HG03045 (cell line): ENCODE results near the gene ASTN1.

Experiments used
- ATAC-seq: cut with Tn5 transposase; IDR thresholded peaks from one replicate; pipeline ENCODE4 v1.9.1; 2021; ENCODE audit warnings: mild to moderate bottlenecking, moderate library complexity; ENCODE audit not compliant: unreplicated experiment

Gene ASTN1

DNA sequence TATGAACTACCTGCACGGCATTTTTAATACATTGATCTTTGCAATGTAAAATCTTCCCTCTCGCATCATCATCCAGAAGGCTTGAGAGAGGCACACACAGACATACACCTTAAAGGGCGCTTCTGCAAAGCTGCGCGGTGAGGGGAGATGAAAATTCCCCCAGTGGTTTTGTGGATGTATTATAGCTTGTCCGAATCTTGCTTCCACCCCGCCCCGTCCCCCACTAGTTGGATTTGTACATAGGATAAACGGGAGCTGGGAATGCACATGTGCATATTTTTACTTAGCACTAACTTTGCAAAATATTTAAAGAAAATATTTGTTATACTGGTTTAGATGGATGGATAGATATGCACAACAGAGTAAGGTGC, 542 bp upstream of the ASTN1 start:
- no peak for ATAC-seq

DNA sequence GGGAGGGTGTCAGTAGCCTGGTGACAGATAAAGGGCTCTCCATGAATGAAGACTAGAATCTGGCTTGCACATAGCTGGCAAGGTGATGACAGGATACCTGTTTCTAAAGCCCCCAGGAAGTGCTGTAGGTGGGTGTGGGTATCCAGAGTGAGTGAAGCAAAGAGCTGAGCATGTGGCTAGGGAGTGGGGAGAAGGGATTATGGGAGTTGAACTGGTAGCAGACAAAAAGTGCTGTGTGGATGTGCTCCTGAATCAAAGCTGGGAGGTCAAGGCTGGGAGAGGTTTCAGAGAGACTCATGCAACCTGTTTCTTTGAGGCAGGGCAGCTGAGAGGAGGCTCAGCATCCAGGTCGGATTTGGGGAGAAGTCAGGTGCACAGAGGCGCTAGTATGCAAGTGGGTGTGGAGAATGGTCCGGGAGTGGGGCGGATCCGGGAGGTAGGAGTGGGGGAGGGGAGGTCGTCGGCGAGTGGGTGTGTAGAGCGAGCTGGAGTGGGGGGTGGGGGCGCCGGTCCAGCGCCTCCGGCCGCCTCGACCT, 600 bp downstream of the ASTN1 start:
- ATAC-seq, result no peak

DNA sequence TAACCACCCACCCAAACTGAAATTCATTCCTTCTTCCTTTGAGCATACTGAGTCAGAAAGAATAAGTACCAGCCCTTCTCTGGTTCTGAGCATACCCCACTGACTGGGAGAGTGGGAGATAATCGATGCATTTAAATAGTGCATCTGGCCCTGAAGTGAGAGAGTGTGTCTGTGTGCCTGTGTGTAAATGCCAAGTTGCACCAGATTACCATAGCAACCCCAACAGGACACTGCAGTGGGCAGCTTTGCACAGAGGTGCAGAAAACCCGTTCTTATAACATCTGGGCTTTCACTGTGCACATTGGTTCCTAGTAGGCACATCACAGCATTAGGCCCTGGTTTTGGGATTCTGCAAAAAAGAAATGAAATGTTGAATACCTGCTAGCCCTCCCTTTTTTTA, 2.3 kb downstream of the ASTN1 start:
- ATAC-seq, result no peak

DNA sequence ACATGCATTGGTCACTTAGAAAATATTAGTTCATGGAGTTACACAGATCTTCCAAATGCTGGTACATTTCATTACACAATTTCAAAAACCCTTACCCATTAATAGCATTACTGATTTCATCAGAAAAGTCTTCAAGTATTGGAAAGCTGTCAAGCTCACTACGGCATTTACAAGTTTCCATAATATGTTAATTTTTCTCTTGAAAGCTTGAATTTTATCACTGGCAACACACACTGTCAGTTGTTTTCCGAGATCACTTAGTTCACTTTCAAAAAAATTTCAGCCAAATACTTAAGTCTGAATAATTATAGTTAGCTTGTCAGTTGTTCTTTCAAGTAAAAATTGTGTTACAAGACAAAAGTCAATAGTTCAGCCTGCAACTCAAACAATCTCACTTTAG, 18.0 kb downstream of the ASTN1 start:
- no peak for ATAC-seq

DNA sequence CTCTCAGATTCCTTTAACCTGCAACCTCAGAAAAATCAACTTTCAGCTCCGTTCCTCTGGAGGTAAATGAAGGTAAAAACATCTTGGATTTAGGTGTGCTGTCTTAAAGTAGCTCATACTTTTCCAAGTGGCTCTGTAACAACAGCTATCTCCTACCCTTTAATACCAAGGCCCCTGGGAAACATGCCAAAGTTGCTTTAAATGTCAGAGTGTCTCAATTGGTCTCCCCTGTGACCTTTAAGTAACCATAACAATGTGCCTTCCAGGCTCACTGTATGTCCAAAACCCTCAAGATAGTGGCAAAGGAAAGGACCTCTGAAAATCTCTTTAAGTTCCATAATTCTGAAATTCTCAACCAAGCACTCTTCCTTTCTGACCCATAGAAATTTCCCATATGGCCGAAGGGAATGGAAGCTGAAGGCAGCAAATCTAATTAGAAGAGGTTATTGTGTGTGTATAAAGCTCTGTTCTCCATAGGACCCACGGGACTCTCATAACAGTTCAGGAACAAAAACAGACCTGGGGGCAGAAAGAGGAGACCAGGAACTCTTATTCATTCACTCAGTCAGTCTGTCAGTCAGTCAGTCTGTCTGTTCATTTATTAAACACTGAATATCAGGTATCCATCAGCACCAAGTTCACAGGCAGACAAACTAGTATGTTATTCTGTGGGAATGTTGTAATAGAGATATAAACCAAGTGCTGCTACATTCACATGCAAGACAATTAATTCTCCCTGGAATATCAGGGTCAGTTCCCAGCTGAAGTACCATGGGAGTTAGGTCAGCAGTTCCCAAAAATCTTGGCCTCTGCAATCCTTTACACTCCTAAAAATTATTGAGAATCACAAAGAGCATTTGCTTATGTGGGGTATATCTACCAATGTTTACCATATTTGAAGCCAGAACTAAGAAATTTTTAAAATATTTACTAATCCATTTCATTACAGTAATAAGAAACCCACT, 19.1 kb downstream of the ASTN1 start:
- ATAC-seq, result no peak

DNA sequence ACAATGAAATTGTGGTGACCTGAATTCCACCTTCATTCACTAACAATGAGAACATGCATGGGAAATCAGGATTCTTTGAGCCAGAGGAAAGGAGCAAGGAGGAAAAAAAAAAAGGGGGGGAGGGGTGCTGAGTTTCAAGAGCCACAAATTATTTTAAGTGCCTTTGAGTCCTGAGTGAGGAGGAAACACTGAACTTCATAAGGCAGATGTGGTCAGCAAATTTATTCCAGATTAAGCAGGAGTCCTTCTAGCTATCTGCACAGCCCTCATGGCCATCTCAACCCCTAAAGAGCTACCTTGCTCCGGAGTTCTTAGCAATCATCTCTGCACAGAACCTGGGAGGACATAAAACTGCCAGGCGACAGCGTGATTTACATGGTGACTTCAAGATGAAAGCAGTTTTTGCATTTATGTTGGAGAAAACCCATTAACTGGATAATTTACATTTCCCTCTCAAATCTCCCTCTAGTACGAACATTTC, 21.7 kb downstream of the ASTN1 start:
- no peak for ATAC-seq

DNA sequence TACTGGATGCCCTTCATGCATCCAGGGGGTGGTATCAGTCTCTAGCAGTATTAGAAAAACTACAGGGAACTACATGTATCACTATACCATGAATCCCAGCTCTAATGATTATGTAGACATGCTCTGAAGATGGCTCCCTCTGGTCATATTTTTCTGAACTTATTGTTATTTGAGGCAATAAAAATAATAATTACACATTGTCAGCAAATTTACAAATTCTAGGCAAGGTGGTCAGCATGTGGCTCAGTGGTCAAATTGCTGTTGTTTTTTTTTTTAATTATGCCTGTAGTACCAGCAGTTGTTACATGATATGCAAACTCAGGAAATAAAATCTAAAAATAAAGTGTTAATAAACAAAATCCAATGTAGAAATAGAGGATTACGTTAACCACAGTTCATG, 22.5 kb downstream of the ASTN1 start:
- no peak for ATAC-seq

DNA sequence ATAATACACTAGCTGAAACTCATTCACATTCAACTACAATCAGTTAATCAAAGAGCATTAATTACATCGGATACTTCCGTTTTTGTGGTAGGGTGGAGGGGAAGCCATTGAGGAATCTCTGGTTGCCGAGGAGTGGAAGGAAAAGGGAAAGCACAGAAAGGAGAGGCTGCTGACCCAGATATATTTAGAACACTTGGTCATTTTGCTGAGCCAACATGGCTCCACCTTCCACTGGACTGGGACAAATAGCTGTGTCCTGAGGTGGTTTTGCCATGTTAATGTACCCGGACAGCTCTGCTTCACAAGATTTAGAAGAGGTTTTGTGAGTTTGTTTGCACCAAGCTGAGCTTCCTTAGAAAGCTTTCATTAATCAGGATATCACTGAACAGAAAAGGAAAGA, 26.2 kb downstream of the ASTN1 start:
- ATAC-seq, result no peak

DNA sequence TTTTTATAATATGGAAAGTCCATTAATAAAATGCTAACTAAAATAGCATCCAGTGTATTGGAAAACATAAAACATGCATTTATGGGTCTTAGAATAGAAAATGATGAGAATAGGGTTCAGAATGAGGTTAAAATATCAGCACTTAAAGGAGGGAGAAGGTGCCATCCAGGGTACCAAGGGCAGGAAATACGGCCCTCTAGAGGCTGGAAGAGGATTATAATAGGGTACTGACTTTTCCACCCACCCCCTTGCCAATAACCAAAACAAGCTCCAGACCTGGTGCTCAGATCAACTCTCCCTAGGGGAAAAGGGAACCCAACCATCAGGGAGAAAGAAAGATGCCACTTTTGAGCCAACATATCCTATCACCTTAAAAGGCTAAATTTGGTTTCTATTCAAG, 26.7 kb downstream of the ASTN1 start:
- ATAC-seq, result no peak

DNA sequence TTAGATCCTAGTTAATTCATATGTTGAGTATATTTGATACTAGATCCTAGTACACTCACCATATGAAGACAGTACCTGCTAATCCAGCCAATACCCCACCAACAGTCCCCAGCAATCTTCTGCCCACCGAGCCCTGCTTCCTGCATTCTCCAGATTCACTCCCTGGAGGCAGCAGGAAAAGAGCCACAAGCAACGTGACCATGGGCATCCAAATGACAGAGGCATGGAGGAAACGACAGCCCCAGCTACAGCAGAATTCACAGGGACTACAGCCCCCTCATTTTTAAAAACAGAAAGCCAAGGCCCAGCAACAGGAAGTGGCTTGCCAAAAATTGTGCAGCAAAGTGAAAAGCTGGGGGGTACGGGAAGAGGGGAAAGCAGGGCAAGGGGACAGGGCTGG, 29.3 kb downstream of the ASTN1 start:
- ATAC-seq, result no peak

DNA sequence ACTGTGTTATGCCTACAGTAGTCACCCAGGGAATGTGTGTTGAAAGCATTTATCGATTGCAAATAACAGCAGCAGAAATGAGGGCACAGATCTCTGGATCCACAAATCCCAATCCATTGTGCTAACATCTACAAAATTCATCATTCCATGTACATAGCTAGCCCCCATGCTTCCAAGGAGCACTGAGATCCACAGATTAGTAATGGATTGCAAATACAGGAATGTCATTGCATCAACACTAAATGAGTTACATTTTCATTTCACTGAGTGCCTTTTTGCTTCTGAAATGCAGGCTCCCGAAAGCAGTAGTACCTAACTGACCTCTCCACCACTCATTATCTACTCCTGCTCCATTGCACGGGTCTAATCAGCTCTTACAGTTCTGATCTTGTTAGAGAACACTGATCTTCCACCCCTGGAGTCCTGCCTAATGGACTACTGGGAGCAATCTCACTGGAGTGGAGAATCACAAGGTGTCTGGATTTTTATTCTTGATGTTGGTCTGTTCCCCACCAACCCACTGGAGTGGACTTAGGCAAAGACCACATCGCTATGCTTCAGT, 30.5 kb downstream of the ASTN1 start:
- ATAC-seq, result no peak

DNA sequence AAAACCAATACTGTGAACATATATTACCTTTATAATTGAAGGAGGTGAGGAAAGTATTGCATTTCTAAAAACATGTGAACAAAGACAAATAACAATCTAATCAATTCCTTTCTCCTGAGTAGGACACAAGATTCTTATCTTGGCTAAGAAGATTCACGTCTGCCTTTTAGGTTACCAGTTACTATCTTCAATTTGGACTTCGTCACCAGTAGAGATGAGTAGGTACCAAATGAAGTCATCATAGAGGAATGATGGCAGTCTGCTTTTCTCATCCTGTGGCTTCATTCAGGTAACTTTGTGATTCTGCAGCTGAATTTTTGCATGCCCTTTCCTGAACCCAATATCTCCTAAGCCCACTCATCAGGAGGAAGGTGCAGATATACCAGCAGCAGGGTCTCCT, 32.4 kb downstream of the ASTN1 start:
- ATAC-seq, result no peak

DNA sequence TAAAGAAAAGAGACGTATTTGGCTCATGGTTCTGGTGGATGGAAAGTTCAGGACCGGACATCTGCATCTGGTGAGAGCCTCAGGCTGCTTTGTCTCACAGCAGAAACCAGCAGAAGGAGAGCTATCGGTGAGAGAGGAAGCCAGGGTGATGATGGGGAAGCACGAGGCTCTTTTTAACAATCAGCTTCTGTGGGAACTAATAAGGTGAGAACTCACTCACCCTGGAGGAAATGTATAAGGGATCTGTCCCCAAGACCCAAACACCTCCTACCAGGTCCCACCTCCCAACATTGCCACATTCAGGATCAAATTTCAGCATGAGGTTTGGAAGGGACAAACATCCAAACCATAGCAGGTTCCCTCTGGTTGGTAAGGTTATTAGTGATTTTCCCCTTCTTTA, 32.8 kb downstream of the ASTN1 start:
- no peak for ATAC-seq

DNA sequence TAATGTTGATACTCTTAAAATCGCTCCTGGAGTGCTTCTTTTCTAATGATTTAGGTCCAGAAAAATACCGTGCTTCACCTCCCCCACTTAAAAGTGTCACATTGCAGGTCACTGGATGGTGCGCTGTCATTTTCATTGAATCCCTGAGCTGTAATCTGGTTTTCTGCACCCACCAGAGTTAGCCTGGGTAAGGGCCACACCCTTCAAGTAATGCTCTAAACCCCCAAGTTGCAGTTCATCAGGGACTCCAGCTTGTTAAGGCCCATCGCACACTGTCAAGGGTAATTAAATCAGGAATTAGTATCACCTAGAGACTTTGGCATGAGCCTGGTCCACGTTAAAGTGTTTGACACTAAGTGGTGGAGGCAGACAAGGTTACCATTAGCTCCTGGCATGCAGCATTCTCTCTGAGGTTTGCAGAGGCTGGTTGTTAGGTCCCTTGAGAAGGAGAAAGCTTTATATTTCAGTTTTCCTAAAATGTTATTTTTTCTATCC, 34.0 kb downstream of the ASTN1 start:
- ATAC-seq, result no peak

DNA sequence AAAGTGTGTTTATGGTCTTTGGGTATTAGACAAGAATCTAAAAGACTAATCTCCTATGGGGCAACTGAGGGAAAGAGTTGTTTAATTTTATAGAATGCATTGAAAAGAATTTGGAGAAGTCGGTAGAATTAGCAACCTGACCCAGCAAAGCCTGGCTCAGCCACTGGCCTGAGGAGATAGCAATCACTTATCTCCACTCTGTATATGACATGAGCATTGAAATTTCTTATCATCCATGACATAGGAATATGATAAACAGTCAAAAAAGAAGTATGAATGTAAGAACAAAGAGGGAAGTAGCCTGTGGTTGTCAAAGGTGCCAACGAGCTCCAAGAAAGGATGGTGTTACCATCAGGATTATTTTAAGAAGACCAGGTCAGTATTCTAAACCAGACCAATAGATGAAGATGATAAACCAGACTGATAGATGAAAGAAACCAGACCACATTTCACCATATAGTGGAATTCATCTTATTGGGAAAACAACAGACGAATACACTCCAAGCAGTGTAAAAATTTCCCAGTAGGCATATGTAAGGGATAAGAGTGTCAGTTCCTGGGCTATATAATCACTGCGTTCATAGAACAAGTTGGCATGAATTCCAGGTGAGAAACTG, 35.7 kb downstream of the ASTN1 start:
- ATAC-seq, result no peak

DNA sequence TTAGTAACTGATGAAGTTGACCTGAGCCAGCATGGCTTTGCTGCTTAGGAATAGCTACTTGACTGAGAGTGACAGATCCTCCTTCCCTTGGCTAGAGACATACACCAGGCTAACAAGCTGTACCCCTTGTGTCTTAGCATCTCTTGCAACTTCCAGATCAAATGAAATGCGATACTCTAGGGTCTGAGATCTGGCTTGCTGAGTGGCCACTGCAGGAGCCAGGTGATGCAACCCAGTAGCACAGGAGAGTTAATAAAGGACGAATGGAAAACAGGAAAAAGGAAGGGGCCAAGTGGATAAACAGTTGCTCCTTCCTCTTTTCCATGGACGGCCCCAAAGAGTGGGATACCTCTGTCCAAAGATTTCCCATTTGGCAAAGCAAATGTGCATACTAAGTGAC, 38.2 kb downstream of the ASTN1 start:
- ATAC-seq, result no peak

DNA sequence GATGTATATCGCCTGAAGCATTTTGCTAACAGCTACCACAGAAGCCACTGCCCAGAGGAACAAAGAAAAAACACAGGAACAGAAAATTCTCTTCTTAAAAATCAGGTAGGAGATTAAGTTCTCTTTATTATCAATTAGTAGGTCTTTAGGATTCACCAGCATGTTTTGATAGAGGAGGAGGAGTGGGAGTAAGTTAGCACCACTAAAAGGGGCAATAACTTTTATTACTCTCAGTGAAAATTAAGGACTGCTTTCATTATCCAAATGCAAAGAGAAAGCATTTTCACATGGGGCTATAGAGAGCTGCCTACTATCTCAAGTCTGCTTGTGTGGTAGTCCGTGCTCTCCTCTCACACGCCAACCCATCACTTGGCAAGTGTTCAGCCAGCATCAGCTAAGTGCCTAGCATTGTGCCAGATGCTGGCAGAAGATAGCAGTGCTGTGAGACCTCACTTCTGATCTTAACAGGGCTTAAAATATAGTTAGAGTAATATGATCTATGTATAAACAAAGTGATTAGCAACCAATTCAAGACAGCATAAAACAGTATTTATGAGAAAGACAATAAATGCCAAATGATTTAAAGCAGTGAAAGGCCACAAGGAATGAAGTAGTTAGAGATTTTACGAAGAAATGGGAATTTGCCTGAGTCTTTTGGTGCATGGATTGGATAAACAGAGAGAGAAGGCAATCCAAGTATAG, 39.8 kb downstream of the ASTN1 start:
- ATAC-seq, result no peak

DNA sequence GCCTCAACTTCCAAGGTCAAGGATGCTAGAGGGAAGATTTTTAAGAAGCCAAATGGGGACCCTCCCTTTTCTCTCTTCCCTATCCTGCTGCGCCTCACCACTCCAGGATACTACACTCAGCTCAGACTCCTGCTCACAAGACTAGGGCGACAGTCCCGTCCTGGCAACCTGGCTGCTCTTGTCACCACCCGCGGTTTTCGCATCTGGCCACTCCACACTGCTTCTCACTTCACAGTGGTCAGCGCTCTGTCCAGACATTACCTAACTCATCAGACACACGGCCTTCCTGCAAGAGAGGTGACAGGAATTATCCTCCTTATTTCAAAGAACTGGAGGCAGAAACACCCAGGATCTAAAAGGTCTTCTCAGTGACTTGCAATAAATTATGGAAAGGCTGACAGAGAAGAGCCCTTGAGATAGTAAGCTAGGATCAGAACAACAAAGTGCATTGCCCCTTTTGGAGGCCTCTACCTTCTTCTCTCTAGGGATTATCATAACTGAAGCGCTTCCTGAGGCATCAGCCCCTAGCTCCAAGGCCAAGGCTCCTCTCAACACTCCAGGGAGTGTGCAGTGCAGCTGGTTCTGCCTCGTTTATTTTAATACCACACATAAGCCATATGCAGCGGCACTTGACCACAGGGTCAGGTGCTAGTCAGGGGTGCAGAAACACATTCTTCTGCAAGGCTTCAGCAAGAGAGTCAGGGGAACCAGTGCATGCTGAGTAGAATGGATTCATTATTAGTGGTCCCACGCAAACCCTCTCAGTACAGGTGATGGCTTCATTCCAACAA, 41.9 kb downstream of the ASTN1 start:
- no peak for ATAC-seq

DNA sequence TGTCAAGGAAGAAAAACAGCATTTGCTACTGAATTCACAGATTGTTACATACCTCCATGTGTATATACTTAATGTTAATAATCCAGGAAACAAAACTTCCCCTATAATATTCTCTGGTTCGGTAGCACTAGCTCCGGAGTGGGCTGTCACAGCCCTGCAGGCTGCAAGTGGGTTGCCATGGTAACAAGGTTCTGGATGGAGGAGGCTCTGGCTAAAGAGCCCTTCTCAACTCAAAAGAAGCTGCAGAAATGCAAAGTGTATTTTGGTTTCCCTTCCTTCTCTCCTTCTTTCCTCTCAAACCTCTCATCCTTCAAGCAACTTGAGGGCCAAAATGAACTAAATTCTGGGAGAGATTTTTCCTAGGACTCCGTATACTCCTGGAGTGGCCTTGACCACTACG, 45.2 kb downstream of the ASTN1 start:
- no peak for ATAC-seq

DNA sequence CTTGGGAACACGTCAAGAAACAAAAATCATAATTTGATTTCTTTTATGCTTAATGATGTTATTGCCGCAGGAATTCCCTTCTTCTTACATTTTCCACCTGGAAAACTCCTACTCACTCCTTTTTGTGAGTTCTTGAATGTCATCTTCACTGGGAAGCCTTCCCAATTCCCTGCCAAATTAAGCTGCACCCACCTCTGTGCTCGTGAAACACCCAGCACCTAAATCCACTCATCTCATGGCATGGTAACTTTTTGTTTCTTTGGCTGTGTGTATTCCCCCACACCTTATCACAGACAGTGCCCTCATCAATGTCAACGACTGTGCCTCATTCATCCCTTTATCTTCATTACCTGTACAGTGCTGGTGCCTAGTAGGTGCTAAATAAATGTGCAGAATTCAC, 45.6 kb downstream of the ASTN1 start:
- ATAC-seq, result no peak
